Fibroblast of villous mesenchyme (primary cell): ENCODE data around the gene MRPL36. TPM values are rescaled to one million over a fixed set of nuclear protein-coding genes. Genes with fewer than 3 reads are reported as not detected.

Experiments used
- DNase-seq: peaks from one replicate; pipeline ENCODE4 v3.0.0-alpha.2; 2010; ENCODE audit warnings: low read depth
- H3K4me3 ChIP-seq: 2 replicates; pipeline ENCODE4 v1.5.1; 2011; ENCODE audit warnings: low read depth, mild to moderate bottlenecking, low read length
- total RNA-seq: library from RNA; depleted of rRNA; stranded (reverse); fragments of >200 nt; gene quantifications from 2 replicates; pipeline ENCODE4 v1.2.3, GENCODE V29; 2012
- TF ChIP-seq, protein P1 (sequence below): IDR thresholded peaks from 2 replicates; pipeline ENCODE4 v1.5.1; 2012; ENCODE audit warnings: low read depth, mild to moderate bottlenecking, low read length; ENCODE audit not compliant: insufficient read depth

MRPL36 gene
- total RNA-seq, 1 donor: 49.7 TPM

DNA sequence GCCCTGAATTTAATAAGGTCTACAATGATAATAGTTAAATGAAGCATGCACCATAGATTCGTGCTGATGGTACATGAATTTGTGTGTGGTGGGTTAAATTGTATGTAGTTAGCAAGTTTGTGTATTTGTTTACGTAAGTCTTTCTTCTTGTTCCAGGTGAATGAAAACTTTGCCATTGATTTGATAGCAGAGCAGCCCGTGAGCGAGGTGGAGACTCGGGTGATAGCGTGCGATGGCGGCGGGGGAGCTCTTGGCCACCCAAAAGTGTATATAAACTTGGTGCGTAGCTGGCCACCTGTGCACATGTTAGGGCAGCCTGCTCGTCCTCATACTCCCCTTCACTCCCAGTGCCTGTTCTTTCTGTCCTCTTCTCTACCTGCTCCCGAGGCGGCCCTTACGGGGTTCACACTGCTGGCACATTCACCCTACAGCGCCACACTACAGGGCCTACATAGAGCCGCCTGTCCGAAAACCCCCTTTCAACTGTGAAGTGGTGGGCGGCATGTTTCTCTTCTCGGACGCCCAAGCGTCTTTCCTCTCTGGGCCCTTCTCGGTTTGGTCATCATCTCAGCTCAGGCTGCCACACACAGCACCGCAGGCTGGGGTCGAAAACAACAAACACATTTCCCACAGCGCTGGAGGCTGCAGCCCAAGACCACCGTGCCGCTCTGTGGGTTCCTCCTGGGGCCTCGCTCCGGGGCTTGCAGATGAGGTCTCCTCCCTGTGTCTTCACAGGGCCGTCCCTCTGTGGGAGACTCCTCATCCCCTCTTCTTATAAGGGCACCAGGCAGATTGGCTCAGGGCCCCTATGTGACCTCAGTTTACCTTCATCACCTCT, 14.8 kb upstream of the MRPL36 start:
- TF ChIP-seq, protein P1, sequence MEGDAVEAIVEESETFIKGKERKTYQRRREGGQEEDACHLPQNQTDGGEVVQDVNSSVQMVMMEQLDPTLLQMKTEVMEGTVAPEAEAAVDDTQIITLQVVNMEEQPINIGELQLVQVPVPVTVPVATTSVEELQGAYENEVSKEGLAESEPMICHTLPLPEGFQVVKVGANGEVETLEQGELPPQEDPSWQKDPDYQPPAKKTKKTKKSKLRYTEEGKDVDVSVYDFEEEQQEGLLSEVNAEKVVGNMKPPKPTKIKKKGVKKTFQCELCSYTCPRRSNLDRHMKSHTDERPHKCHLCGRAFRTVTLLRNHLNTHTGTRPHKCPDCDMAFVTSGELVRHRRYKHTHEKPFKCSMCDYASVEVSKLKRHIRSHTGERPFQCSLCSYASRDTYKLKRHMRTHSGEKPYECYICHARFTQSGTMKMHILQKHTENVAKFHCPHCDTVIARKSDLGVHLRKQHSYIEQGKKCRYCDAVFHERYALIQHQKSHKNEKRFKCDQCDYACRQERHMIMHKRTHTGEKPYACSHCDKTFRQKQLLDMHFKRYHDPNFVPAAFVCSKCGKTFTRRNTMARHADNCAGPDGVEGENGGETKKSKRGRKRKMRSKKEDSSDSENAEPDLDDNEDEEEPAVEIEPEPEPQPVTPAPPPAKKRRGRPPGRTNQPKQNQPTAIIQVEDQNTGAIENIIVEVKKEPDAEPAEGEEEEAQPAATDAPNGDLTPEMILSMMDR: no peak
- DNase-seq: no peak
- no peak overlapping the region for H3K4me3 ChIP-seq

DNA sequence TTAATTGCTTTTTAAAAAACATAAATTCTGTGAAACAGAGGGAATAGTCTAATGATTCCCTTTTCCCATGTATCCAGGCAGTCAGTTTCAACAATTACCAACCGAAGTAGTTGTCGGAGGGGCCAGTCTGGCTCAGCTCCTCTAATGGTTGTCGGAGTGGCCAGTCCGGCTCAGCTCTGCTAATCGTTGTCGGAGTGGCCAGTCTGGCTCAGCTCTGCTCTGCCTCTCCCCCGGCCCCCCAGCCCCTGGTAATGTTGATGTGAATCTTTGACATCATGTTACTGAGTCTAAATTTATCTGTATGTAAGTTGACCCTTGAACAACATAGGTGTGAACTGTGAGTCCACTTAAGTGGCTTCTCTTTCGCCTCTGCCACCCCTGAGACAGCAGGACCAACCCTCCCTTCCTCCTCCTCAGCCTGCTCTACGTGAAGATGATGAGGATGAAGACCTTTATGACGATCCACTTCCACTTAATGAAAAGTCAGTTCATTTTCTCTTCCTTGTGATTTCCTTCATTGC, 11.0 kb upstream of the MRPL36 start:
- no peak overlapping the region for H3K4me3 ChIP-seq
- TF ChIP-seq, protein P1: no peak
- DNase-seq: no peak

DNA sequence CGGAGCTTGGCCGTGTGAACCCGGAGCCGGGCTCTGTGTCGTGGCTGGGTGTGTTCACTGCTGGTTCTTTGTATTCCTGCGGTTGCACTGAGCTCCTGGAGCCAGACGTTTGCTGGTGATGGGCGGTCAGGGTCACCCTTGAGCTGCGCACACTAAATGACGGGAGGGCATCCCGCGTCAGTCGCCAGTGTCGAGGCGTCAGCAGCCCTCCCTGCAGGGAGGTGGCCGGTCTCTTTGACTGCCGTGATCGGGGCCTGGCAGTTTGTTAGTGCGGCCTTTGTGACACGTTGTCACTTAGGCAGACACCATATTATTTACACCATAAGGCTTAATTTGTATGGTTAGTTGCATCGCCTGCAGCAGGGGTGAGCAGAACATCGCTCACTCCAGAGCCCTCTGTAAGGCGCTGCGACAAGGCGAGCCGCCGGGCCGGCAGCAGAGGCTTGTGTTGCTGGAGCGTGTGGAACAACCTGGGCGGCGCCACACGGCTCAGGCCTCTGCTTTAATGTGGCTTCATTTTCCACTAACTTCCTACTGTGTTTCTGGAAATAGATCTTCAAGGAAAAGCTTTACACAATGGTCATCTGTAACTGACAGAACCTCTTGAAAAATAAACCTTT, 9.9 kb upstream of the MRPL36 start:
- TF ChIP-seq, protein P1: no peak
- DNase-seq: no peak
- no peak overlapping the region for H3K4me3 ChIP-seq

DNA sequence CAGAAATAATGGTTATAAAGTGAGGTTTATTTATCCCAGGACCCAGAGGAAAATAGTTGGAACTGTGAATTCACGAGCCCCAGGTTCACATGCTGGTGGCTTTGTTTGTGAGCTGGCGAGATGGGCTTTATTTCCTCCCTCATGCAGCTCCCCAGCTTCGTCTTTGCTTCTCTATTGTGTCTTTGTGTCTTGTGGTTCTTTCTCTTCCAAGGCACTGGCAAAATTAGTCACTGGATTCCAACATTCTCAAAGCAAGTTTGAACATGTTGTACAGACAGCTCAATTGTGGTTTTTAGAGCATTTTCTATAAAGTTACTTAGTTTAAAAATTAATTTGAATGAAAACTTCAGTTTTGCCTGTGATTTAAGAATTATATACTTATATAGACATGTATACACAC, 8.8 kb upstream of the MRPL36 start:
- TF ChIP-seq, protein P1: no peak
- no peak for DNase-seq
- H3K4me3 ChIP-seq: no peak overlapping the region

DNA sequence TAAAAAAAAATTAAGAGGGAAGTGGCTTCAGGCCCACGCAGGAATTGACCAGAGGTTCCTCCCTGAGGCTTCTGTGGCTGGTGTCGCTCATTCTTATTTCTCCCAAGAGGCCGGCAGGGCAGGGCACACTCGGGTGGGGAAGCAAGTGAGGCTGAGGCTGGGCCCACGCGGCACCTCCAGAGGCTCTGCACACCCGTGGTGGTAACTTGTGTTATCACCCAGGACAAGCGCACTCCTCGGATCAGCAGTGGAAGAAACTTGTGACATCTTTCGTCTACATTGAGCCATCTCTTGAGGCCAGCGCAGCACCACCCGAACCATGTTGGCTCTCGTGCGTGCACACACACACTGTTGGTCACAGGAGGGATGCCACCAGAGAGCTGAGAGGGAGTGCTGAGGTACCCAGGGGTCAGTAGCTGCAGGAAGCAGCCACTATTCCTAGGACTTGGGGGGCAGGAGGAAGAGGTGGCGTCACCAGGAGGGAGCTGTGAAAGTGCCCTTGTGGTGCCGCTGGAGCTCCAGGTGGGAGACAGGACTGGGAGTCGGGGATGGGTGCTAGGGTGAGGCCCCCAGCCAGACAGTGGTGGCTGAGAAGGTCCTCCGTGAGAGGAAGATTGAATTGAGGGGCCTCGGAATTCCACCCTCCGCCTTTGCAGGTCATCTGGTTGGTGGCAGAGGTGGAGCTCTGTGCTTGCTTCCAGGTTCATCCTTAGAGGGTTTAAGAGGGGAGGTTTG, 8.0 kb upstream of the MRPL36 start:
- H3K4me3 ChIP-seq: no peak overlapping the region
- TF ChIP-seq, protein P1: no peak
- DNase-seq: no peak

DNA sequence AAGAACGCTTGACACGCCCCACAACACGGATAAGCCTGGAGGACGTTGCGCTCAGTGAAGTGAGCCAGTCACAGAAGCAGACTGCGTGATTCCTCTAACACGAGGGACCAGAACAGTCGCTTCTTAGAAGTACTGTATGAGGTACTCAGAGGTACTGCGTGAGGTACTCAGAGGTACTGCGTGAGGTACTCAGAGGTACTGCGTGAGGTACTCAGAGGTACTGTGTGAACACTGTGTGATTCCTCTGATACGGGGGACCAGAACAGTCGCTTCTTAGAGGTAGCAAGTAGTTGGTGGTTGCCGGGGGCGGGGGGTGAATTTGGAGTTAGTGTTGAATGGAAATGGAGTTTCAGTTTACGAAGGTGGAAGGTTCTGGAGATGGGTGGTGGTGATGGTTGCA, 7.3 kb upstream of the MRPL36 start:
- no peak for DNase-seq
- TF ChIP-seq, protein P1: no peak

More for the DNA sequence above, 7.3 kb upstream of the MRPL36 start:
- H3K4me3 ChIP-seq: no peak overlapping the region
